Measurements from ENCODE around the gene KCNIP3. TPM values are rescaled to one million over a fixed set of nuclear protein-coding genes. Genes with fewer than 3 reads are reported as not detected.
"Not testable (repeated sequence)": the region's sequence is repeated elsewhere in the genome, so short reads cannot be mapped to it uniquely, and the experiment has no call there.

Gene KCNIP3
- total and polyA plus RNA-seq, 4 donors = 1.8 to 2.7 (median 2.1) TPM

GRCh38 chr2:95354925-95355324 is 57.8 kb downstream of the KCNIP3 start:
- no peaks in the 10 kb centered on the region for H3K36me3 ChIP-seq (ENCODE audit: control insufficient read depth in 4 of 4, insufficient read depth in 4 of 4, low read length in 4 of 4)
- 91 to 94% methylated on average over 8 of the region's 8 CpGs for WGBS, 2 donors
- H3K9me3 ChIP-seq (ENCODE audit: control insufficient read depth in 4 of 4, insufficient read depth in 3 of 4, low read length in 3 of 4) = peaks cover 0 to 4% (median 0%) of the 10 kb centered on the region in 4 donors
- DNase-seq (no peak), ATAC-seq (ENCODE audit: insufficient read depth, low FRiP score) (no peak)
- H3K27me3 ChIP-seq (ENCODE audit: control insufficient read depth in 3 of 3, insufficient read depth in 3 of 3, low read length in 2 of 3) = no peaks in the 10 kb centered on the region
- no peak overlapping the region for H3K9ac ChIP-seq (ENCODE audit: insufficient read depth in 1 of 2, low read length in 2 of 2)
- no peak for TF ChIP-seq CTCF (IDR thresholded peaks at IDR 0.05; ENCODE audit: control extremely low read depth, extremely low read depth)
- no peaks in the 10 kb centered on the region for H3K4me1 ChIP-seq (ENCODE audit: control insufficient read depth in 5 of 5, insufficient read depth in 5 of 5, low read length in 5 of 5)
- no peak overlapping the region for H3K4me3 ChIP-seq
- H3K27ac ChIP-seq (ENCODE audit: low read depth in 1 of 2, low read length in 1 of 2) = no peak overlapping the region

GRCh38 chr2:95355486-95355885 is 58.3 kb downstream of the KCNIP3 start:
- not testable (repeated sequence) for H3K4me3 ChIP-seq; H3K4me1 ChIP-seq (ENCODE audit: control insufficient read depth in 5 of 5, insufficient read depth in 5 of 5, low read length in 5 of 5); DNase-seq; H3K9ac ChIP-seq (ENCODE audit: insufficient read depth in 1 of 2, low read length in 2 of 2); H3K27me3 ChIP-seq (ENCODE audit: control insufficient read depth in 3 of 3, insufficient read depth in 3 of 3, low read length in 2 of 3); ATAC-seq (ENCODE audit: insufficient read depth, low FRiP score); H3K9me3 ChIP-seq (ENCODE audit: control insufficient read depth in 4 of 4, insufficient read depth in 3 of 4, low read length in 3 of 4); H3K27ac ChIP-seq (ENCODE audit: low read depth in 1 of 2, low read length in 1 of 2); H3K36me3 ChIP-seq (ENCODE audit: control insufficient read depth in 4 of 4, insufficient read depth in 4 of 4, low read length in 4 of 4)
- 91 to 95% methylated on average over 4 to 5 of the region's 5 CpGs for WGBS, 2 donors

GRCh38 chr2:95356821-95357700 is 59.9 kb downstream of the KCNIP3 start:
- WGBS, 2 donors = 89 to 93% methylated on average over 12 of the region's 12 CpGs
- H3K9ac ChIP-seq (ENCODE audit: insufficient read depth in 1 of 2, low read length in 2 of 2) = no peak overlapping the region
- H3K27ac ChIP-seq (ENCODE audit: low read depth in 1 of 2, low read length in 1 of 2) = no peak overlapping the region
- H3K36me3 ChIP-seq (ENCODE audit: control insufficient read depth in 4 of 4, insufficient read depth in 4 of 4, low read length in 4 of 4) = no peaks in the 10 kb centered on the region
- H3K27me3 ChIP-seq (ENCODE audit: control insufficient read depth in 3 of 3, insufficient read depth in 3 of 3, low read length in 2 of 3) = no peaks in the 10 kb centered on the region
- ATAC-seq (ENCODE audit: insufficient read depth, low FRiP score) (no peak), DNase-seq (peak in 1 of 3 donors; percentile 9)
- no peak overlapping the region for H3K4me3 ChIP-seq
- H3K9me3 ChIP-seq (ENCODE audit: control insufficient read depth in 4 of 4, insufficient read depth in 3 of 4, low read length in 3 of 4) = peaks cover 0 to 4% (median 0%) of the 10 kb centered on the region in 4 donors
- no peak for TF ChIP-seq CTCF (IDR thresholded peaks at IDR 0.05; ENCODE audit: control extremely low read depth, extremely low read depth)
- H3K4me1 ChIP-seq (ENCODE audit: control insufficient read depth in 5 of 5, insufficient read depth in 5 of 5, low read length in 5 of 5) = no peaks in the 10 kb centered on the region

GRCh38 chr2:95357717-95358280 is 60.7 kb downstream of the KCNIP3 start:
- ATAC-seq (ENCODE audit: insufficient read depth, low FRiP score) = no peak
- no peaks in the 10 kb centered on the region for H3K36me3 ChIP-seq (ENCODE audit: control insufficient read depth in 4 of 4, insufficient read depth in 4 of 4, low read length in 4 of 4)
- H3K4me3 ChIP-seq = no peak overlapping the region
- WGBS, 2 donors = 89 to 91% methylated on average over 6 of the region's 6 CpGs
- peak in 1 of 3 donors; percentile 7 for DNase-seq
- peaks cover 0 to 4% (median 0%) of the 10 kb centered on the region in 4 donors for H3K9me3 ChIP-seq (ENCODE audit: control insufficient read depth in 4 of 4, insufficient read depth in 3 of 4, low read length in 3 of 4)
- no peak overlapping the region for H3K27ac ChIP-seq (ENCODE audit: low read depth in 1 of 2, low read length in 1 of 2)
- no peaks in the 10 kb centered on the region for H3K4me1 ChIP-seq (ENCODE audit: control insufficient read depth in 5 of 5, insufficient read depth in 5 of 5, low read length in 5 of 5)
- no peak for TF ChIP-seq CTCF (IDR thresholded peaks at IDR 0.05; ENCODE audit: control extremely low read depth, extremely low read depth)
- H3K27me3 ChIP-seq (ENCODE audit: control insufficient read depth in 3 of 3, insufficient read depth in 3 of 3, low read length in 2 of 3) = no peaks in the 10 kb centered on the region
- H3K9ac ChIP-seq (ENCODE audit: insufficient read depth in 1 of 2, low read length in 2 of 2) = no peak overlapping the region
